Mucosa of descending colon (tissue), 3 donors: ENCODE measurements around the gene TTYH3. TPM values are rescaled to one million over a fixed set of nuclear protein-coding genes. Genes with fewer than 3 reads are reported as not detected.
"Not testable (repeated sequence)": the region's sequence is repeated elsewhere in the genome, so short reads cannot be mapped to it uniquely, and the experiment has no call there.

Experiments
- ATAC-seq: fragments of 200-7000 bp; cut with Tn5 transposase; one replicate; pipeline ENCODE4 v1.9.1; 2020; ENCODE audit warnings: mild to moderate bottlenecking, moderate library complexity
- DNase-seq, 3 donors: peaks; one replicate each; pipeline ENCODE4 v3.0.0-alpha.2; 2020
- H3K36me3 ChIP-seq: fragments of 200-600 bp; one replicate; pipeline ENCODE4 v1.8.0; 2021; ENCODE audit warnings: low read depth, mild to moderate bottlenecking
- H3K4me1 ChIP-seq: fragments of 200-600 bp; one replicate; pipeline ENCODE4 v1.8.0; 2021; ENCODE audit warnings: low read depth, mild to moderate bottlenecking
- H3K4me3 ChIP-seq: fragments of 200-600 bp; one replicate; pipeline ENCODE4 v1.8.0; 2021; ENCODE audit warnings: mild to moderate bottlenecking
- H3K9me3 ChIP-seq: fragments of 200-600 bp; one replicate; pipeline ENCODE4 v1.8.0; 2021; ENCODE audit warnings: mild to moderate bottlenecking
- intact Hi-C, 2 donors: fragments of 100-400 bp; cut with DNase I in 1 of 2; cut with micrococcal nuclease in 1 of 2; formaldehyde crosslinking; loops; one replicate each; pipeline versions ENCODE4 v1.11.0 to v1.11.1; 2022; cut with DNase I, micrococcal nuclease
- total RNA-seq, 3 donors: library from RNA; stranded (reverse); fragmentation: NEBNext Ultra II Directional in 2 of 3; extraction: Animal tissue kit (Norgen Biotek cat#: 25700) in 2 of 3; gene quantifications; one replicate each; pipeline versions ENCODE4 v1.2.1 to v1.2.4, GENCODE V29; 2021 to 2023
- TF ChIP-seq, protein P1 (sequence below): fragments of 200-600 bp; IDR thresholded peaks from one replicate; pipeline ENCODE4 v1.8.0; 2022; ENCODE audit warnings: antibody characterized with exemption, mild to moderate bottlenecking
- donor health status: DM: no; HTN: no; CAD: no; lungs with moderate emphysema.
- donor health status: DM: no; HTN: no; CAD: no.
- donor health status: DM: no; HTN: yes; CAD: no.

TTYH3 gene
- total RNA-seq, 3 donors from 2014 or later, result 23.4 to 63.7 (median 32.1) TPM

DNA sequence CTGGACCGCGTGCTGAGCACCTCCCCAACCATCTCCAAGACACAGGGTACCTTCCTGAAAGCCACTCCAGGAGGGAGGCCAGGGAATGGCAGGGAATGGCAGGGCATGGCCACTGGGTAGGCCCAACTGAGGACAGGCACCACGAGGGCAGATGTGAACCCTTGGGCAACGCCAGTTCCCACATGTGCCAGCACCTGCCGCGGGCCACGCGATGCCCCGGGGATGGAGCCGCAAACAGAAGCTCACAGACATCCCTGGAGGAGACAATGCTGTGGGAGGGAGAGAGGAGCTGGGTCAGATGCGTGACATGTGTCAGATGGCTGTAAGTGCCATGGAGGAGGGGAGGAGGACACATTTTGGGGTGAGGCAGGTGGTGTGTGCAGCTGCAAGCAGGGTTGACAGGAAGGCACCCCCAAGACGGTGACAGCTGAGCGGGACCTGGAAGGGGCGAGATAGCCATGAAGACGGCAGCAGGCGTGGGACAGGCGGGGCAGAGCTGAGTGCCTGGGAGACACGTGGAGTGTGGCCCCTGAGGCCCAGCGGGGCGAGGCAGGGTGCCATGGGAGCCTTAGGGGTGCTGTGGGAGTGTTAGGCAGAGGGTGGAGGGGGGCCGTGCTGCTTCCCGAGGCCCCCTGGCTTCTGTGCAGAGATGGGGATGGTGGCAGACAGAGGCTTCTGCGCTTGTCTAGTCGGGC is 45.3 kb upstream of the TTYH3 start:
- intact Hi-C loops, result no loop called here

DNA sequence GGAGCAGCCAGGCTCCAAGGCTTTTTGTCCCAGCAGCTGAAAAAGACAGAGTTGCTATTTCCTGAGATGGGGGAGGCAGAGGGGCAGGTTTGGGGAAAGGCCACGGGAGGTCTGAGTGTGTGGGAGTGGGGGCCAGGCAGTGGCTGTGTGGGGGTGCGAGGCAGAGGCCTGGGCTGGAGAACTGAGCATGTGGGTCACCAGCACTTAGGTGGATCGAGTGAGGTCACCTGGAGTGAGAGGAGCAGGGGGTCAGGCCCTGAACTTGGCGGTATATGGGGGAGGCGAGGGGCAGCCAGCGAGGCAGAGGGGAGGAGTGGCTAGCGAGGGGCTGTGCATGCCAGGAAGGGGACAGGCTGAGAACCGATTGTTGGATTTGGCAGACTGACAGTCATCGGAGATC is 44.7 kb upstream of the TTYH3 start:
- no peaks in the 10 kb centered on the region for H3K9me3 ChIP-seq
- no peaks in the 10 kb centered on the region for H3K36me3 ChIP-seq
- TF ChIP-seq, protein P1, sequence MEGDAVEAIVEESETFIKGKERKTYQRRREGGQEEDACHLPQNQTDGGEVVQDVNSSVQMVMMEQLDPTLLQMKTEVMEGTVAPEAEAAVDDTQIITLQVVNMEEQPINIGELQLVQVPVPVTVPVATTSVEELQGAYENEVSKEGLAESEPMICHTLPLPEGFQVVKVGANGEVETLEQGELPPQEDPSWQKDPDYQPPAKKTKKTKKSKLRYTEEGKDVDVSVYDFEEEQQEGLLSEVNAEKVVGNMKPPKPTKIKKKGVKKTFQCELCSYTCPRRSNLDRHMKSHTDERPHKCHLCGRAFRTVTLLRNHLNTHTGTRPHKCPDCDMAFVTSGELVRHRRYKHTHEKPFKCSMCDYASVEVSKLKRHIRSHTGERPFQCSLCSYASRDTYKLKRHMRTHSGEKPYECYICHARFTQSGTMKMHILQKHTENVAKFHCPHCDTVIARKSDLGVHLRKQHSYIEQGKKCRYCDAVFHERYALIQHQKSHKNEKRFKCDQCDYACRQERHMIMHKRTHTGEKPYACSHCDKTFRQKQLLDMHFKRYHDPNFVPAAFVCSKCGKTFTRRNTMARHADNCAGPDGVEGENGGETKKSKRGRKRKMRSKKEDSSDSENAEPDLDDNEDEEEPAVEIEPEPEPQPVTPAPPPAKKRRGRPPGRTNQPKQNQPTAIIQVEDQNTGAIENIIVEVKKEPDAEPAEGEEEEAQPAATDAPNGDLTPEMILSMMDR, result no peak
- no peaks in the 10 kb centered on the region for H3K4me1 ChIP-seq
- intact Hi-C loops, result no loop called here
- no peak overlapping the region for H3K4me3 ChIP-seq
- no peak for ATAC-seq
- DNase-seq, result no peak

More for the DNA sequence above, 45.3 kb upstream of the TTYH3 start:
- DNase-seq (no peak), ATAC-seq (no peak)
- H3K36me3 ChIP-seq, result no peaks in the 10 kb centered on the region
- H3K4me3 ChIP-seq, result no peak overlapping the region
- TF ChIP-seq, protein P1, result no peak
- no peaks in the 10 kb centered on the region for H3K9me3 ChIP-seq
- H3K4me1 ChIP-seq, result no peaks in the 10 kb centered on the region

DNA sequence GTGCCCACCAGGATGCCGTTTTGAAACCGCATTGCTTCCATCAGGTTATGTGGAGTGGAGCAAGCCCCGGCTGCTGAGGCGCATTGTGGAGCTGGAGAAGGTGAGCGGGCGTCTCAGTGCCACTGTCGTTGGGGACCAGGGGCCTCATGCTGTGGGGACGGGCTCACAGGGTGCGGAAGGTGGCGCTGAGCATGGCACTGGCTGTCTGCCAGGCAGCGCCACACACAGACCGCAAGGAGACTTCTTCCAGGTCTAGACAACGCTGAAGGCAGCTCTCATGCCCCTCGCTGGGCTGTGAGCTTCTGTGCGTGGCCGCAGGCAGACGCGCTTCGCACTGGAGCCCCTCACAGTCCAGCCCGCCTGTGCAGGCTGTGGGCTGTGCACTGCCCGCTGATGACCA is 44.0 kb upstream of the TTYH3 start:
- Histone ChIP-seq H3K4me3 (no peak overlapping the region), H3K9me3 (no peaks in the 10 kb centered on the region), H3K4me1 (no peaks in the 10 kb centered on the region), H3K36me3 (no peaks in the 10 kb centered on the region)
- intact Hi-C loops, result no loop called here
- TF ChIP-seq, protein P1, result no peak
- no peak for DNase-seq
- no peak for ATAC-seq

DNA sequence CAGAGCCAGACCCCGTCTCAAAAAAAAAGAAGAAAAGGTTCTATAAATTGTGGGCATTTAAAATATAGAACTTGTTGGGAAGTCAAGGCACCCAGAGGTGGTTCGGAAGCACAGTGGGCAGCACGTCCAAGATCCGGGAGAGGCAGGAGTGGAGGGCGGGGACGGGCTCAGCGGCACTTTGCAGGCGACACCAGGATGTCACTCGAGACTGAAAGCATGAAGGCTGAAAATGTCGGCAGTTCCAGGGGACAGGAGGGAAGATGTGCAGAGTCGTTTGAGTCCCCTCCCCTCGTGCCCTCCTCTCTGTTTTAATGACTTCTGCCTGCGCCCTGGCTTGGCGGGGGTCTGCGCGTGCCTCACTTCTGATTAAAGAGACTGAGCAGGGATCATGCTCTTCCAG is 42.4 kb upstream of the TTYH3 start:
- TF ChIP-seq, protein P1, result no peak
- no peak for ATAC-seq
- intact Hi-C loops, result no loop called here
- no peaks in the 10 kb centered on the region for H3K9me3 ChIP-seq
- no peak overlapping the region for H3K4me3 ChIP-seq
- no peak for DNase-seq
- H3K36me3 ChIP-seq, result no peaks in the 10 kb centered on the region
- H3K4me1 ChIP-seq, result no peaks in the 10 kb centered on the region

DNA sequence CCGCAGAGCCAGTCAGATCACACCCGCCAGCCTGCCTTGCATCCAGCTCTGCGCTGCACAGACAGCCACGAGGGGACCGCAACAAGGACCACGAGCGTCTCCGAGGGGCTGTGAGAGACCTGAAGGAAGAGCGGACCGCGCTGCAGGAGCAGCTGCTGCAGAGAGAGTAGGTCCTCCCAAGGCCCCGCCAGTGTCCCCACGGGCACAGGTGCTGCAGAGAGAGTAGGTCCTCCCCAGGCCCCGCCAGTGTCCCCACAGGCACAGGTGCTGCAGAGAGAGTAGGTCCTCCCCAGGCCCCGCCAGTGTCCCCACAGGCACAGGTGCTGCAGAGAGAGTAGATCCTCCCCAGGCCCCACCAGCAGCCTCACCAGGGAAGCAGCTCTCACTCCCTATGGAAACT is 41.8 kb upstream of the TTYH3 start:
- H3K36me3 ChIP-seq, H3K4me1 ChIP-seq, ATAC-seq, H3K9me3 ChIP-seq, H3K4me3 ChIP-seq, DNase-seq, intact Hi-C loops: not testable (repeated sequence)

DNA sequence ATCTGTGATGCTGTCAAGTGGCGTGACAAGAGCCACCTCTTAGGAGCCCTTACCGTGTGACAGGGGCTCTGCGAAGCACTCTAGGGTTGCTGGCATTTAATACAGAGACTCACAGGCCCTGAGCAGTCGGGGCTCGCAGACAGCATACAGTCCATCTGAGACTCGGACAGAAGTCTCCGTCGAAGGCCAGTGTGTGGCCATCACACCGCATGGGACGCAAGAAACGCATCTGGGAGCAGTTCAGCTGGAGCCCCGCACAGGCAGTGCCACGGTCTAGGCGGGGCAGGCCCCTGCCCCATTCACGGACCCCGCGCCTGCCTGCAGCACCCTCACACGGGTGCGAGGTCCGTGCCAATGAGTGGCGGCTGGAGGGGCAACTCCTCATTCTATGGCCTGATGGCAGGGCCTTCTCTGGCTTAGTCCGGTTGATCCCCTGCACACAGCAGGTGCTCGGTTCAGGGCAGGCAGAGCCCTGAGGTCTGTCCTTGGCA is 39.4 kb upstream of the TTYH3 start:
- ATAC-seq (no peak), DNase-seq (no peak)
- H3K36me3 ChIP-seq, result no peaks in the 10 kb centered on the region

More for the DNA sequence above, 39.4 kb upstream of the TTYH3 start:
- TF ChIP-seq, protein P1, result no peak
- intact Hi-C loops, result no loop called here
- no peaks in the 10 kb centered on the region for H3K9me3 ChIP-seq
- H3K4me1 ChIP-seq, result no peaks in the 10 kb centered on the region
- H3K4me3 ChIP-seq, result no peak overlapping the region
